ENCODE data around the gene DIPK1A.
A peak's percentile ranks its signal among the peaks of the same experiment; 100 is the strongest.

Gene DIPK1A

GRCh38 chr1:92944901-92945747 is 16.1 kb downstream of the DIPK1A start (continued):
- no peak for TF ChIP-seq ZNF529 (tag by site-specific recombination; IDR thresholded peaks at IDR 0.05; ENCODE audit: insufficient replicate concordance)
- no peak for TF ChIP-seq ZSCAN16 (tag by site-specific recombination; IDR thresholded peaks at IDR 0.05)
- TF ChIP-seq ZNF394 (tag by site-specific recombination; IDR thresholded peaks at IDR 0.05; ENCODE audit: borderline replicate concordance), result no peak
- TF ChIP-seq PRDM4 (tag by site-specific recombination; IDR thresholded peaks at IDR 0.05), result no peak
- no peak for TF ChIP-seq ZNF37A (tag by site-specific recombination; IDR thresholded peaks at IDR 0.05)
- TF ChIP-seq EGR2 (tag by site-specific recombination; IDR thresholded peaks at IDR 0.05; ENCODE audit: low read depth), result no peak
- TF ChIP-seq ZNF670 (tag by site-specific recombination; IDR thresholded peaks at IDR 0.05; ENCODE audit: low read depth), result no peak
- no peak for TF ChIP-seq WT1 (tag by site-specific recombination; IDR thresholded peaks at IDR 0.05)
- TF ChIP-seq ZNF777 (tag by site-specific recombination; IDR thresholded peaks at IDR 0.05; ENCODE audit: borderline replicate concordance), result no peak
- no peak for TF ChIP-seq ZNF366 (tag by site-specific recombination; conservative IDR thresholded peaks at IDR 0.05)

- TF ChIP-seq OVOL3 (tag by site-specific recombination; IDR thresholded peaks at IDR 0.05) (no peak), MYNN (tag by site-specific recombination; IDR thresholded peaks at IDR 0.05; ENCODE audit: borderline replicate concordance) (no peak), ZNF670 (tag by site-specific recombination; IDR thresholded peaks at IDR 0.05; ENCODE audit: low read depth) (no peak), SCRT1 (tag by site-specific recombination; IDR thresholded peaks at IDR 0.05; ENCODE audit: borderline replicate concordance) (0 out of 2 replicates have a peak, but pooled peaks have one; percentile 3), ZNF792 (tag by site-specific recombination; IDR thresholded peaks at IDR 0.05) (no peak), YY2 (tag by site-specific recombination; IDR thresholded peaks at IDR 0.05) (no peak), GLI2 (tag by site-specific recombination; IDR thresholded peaks at IDR 0.05; ENCODE audit: borderline replicate concordance, low read depth) (no peak)
- no peak overlapping the region for H3K4me3 ChIP-seq (ENCODE audit: low read depth, low read length)
- no peaks in the 10 kb centered on the region for H3K36me3 ChIP-seq (ENCODE audit: control insufficient read depth in 2 of 2, insufficient read depth in 1 of 2, low read length in 2 of 2)
- ChIA-PET CTCF (interaction anchor here (0.6 to 2.7 kb wide), 6 partner anchors 17 to 119 kb away, joined by 3 to 14 read pairs (median 5); no protein-coding TSS in a partner anchor), POLR2A (interaction anchor here (1.8 kb wide), 1 partner anchor 17 kb away, joined by 5 read pairs; no protein-coding TSS in a partner anchor)
- no peaks in the 10 kb centered on the region for H3K9me3 ChIP-seq (ENCODE audit: control insufficient read depth, insufficient read depth, low read depth, low read length)
- H3K27ac ChIP-seq (ENCODE audit: extremely low read depth, low read depth, low read length), result no peak overlapping the region
- H3K4me1 ChIP-seq (ENCODE audit: control insufficient read depth, insufficient read depth, low read length), result peaks cover 6% of the 10 kb centered on the region; the same call in 1 of the 2 replicates
These were observed 17.8 kb downstream of the DIPK1A start for GRCh38 chr1:92943502-92943847.

DNA sequence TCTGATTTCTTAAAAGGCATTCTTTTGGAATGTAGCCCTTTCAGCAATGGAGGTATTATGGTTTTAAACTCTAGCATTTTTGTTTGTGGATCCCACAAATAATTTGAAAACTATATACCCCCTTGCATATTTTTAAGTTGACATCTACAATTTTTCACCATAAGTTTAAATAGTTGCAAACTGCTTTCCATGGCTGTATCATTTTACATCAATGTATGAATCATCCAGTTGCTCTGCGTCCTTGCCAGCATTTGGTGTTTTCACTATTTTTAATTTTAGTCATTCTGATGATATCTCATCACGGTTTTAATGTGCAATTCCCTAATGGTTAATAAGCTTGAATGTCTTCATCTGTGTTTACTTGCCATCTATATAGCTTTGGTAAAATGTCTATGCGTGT is 20.7 kb downstream of the DIPK1A start:
- ChIA-PET CTCF (interaction anchor here (0.5 to 1.5 kb wide), 7 partner anchors 19 to 1697 kb away, joined by 3 to 5 read pairs (median 3); no protein-coding TSS in a partner anchor), POLR2A (no interaction called here)
- Histone ChIP-seq H3K27ac (ENCODE audit: extremely low read depth, low read depth, low read length) (no peak overlapping the region), H3K4me1 (ENCODE audit: control insufficient read depth, insufficient read depth, low read length) (peaks cover 6% of the 10 kb centered on the region; the same call in 1 of the 2 replicates), H3K9me3 (ENCODE audit: control insufficient read depth, insufficient read depth, low read depth, low read length) (no peaks in the 10 kb centered on the region), H3K4me3 (ENCODE audit: low read depth, low read length) (no peak overlapping the region), H3K36me3 (ENCODE audit: control insufficient read depth in 2 of 2, insufficient read depth in 1 of 2, low read length in 2 of 2) (no peaks in the 10 kb centered on the region)
- TF ChIP-seq ZNF660 (tag by site-specific recombination; IDR thresholded peaks at IDR 0.05) (peak; percentile 97), ZNF394 (tag by site-specific recombination; IDR thresholded peaks at IDR 0.05; ENCODE audit: borderline replicate concordance) (peak; percentile 15; the same call in 1 of the 2 replicates), MEIS1 (CRISPR knock-in tag; IDR thresholded peaks at IDR 0.05; ENCODE audit: borderline replicate concordance) (no peak), ZNF335 (tag by site-specific recombination; conservative IDR thresholded peaks at IDR 0.05) (no peak), ZNF324 (tag by site-specific recombination; IDR thresholded peaks at IDR 0.05) (no peak), ZNF555 (tag by site-specific recombination; conservative IDR thresholded peaks at IDR 0.05) (no peak), ZNF184 (tag by site-specific recombination; IDR thresholded peaks at IDR 0.05) (peak; percentile 73; the same call in 1 of the 2 replicates), ZEB2 (tag by site-specific recombination; IDR thresholded peaks at IDR 0.05) (0 out of 2 replicates have a peak, but pooled peaks have one; percentile 27), PRDM6 (tag by site-specific recombination; IDR thresholded peaks at IDR 0.05) (peak; percentile 59)

Measured in HEK293 (cell line).